Hepatic stellate cell (primary cell): ENCODE results near the gene ALG14.

ENCODE experiments used
- DNase-seq: peaks from one replicate; pipeline ENCODE4 v3.0.0; 2011; ENCODE audit warnings: low spot score

Gene ALG14

DNA sequence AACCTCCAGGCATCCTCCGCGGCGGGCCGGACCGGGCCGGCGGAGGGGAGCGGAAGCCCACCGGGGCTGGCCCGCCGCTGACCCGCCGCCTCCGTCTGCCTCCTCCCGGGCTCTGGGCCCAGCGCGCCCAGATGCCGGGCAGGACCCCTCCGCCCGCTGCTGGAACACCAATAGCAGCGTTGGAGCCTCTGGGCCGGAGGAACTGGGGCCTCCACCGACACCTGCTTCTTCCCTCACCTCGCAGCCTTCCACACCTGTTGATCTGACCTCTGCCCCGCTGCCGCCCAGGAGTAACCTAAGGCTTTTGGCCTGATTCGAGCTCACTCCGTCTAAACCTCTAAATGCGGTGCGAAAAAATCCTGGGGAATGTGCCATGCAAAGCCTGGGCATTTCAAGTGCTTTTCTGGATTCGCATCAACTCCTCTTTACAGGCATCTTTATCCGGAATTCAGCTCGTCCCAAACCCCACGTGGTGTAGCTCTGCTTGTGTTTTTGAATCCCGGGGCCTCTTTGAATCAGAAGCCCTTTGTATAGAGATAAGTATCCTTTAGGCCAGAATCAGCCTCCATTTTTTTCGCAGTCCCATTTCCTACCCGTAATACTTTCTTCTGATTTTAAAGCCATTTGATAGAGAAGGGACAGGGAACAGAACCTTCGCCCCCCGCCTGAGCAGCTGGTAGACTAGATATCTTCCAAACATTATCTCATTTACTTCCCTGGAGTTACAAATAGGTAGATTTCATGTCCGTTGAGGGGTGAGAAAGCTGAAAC is 145.2 kb downstream of the ALG14 start:
- DNase-seq, result peak; percentile 47

GRCh38 chr1:94926915-94927404 is 145.8 kb downstream of the ALG14 start, which contains the start of gene CNN3:
CNN3 (minus strand) TSS chr1:94927110; CDS start chr1:94926894, 216 bp downstream.
- DNase-seq, result peak; percentile 91

GRCh38 chr1:94926126-94926914 is 146.4 kb downstream of the ALG14 start:
- peak; percentile 67 for DNase-seq

GRCh38 chr1:94925561-94926125 is 147.1 kb downstream of the ALG14 start:
- peak; percentile 82 for DNase-seq

DNA sequence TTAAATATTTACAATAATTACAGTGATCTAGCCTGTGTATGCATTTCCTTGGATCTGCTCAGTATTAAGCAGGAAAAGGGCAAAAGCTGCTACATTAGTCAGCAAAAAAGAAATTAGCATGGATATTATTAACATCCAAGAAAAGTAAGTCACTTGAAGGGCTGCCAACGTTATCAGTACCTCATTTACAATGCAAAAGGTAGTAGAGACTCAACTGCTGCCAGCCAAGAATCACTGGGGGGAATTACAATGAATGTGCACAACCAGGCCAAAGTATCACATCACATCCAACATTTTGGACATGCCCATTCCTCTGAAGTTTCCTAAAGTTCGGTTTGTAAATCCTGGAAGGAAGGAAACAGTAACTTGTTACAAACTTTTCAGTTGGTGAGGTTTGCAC is 147.7 kb downstream of the ALG14 start:
- DNase-seq, result no peak
